Stomach (tissue), 9 donors: ENCODE results near the gene GPC5. TPM values are rescaled to one million over a fixed set of nuclear protein-coding genes. Genes with fewer than 3 reads are reported as not detected.

Source experiments
- DNase-seq, 2 donors: peaks; one replicate each; pipeline versions ENCODE4 v3.0.0 to v3.0.0-alpha.2; 2013 to 2019
- H3K27ac ChIP-seq, 5 donors: fragments of 200-600 bp in 4 of 5; sonication (generic) in 4 of 5; one replicate each; pipeline ENCODE4 v1.5.1; 2013 to 2019; ENCODE audit warnings: mild to moderate bottlenecking in 1 of 5, moderate library complexity in 1 of 5
- H3K27me3 ChIP-seq, 3 donors: fragments of 200-600 bp; sonication (generic); one replicate each; pipeline ENCODE4 v1.5.1; 2017 to 2019; ENCODE audit warnings: mixed run types in 1 of 3
- H3K36me3 ChIP-seq, 4 donors: fragments of 200-600 bp; sonication (generic); 1 replicate in 3 of 4; 2 replicates in 1 of 4; pipeline ENCODE4 v1.5.1; 2016 to 2019
- H3K4me1 ChIP-seq, 4 donors: fragments of 200-600 bp; sonication (generic); one replicate each; pipeline ENCODE4 v1.5.1; 2016 to 2019
- H3K4me3 ChIP-seq, 4 donors: fragments of 200-600 bp; sonication (generic) in 3 of 4; one replicate each; pipeline ENCODE4 v1.5.1; 2016 to 2019; ENCODE audit warnings: mild to moderate bottlenecking in 1 of 4
- H3K9me3 ChIP-seq, 4 donors: fragments of 200-600 bp; sonication (generic); one replicate each; pipeline ENCODE4 v1.5.1; 2016 to 2019
- EP300 ChIP-seq: sonication (generic); formaldehyde crosslinking; IDR thresholded peaks from one replicate; pipeline ENCODE4 v1.6.1; 2017; ENCODE audit warnings: antibody characterized with exemption
- POLR2A ChIP-seq, 4 donors: fragments of 450-650 bp; IDR thresholded peaks; one replicate each; pipeline ENCODE4 v1.6.1; 2016; ENCODE audit warnings: antibody characterized with exemption in 4 of 4, control low read depth in 2 of 4, mild to moderate bottlenecking in 1 of 4, moderate library complexity in 1 of 4
- POLR2AphosphoS5 ChIP-seq, 3 donors: sonication (generic); formaldehyde crosslinking; IDR thresholded peaks; one replicate each; pipeline ENCODE4 v1.6.1; 2016; ENCODE audit warnings: antibody characterized with exemption in 3 of 3
- WGBS, 5 donors: extraction: QIAGEN DNeasy Blood & Tissue Kit in 3 of 5; methylation state at CpG; one replicate each; pipeline versions ENCODE4 v1.1.5 to v1.1.7; 2013 to 2018; 5-methylcytosine and 5-hydroxymethylcytosine counted together
- intact Hi-C: fragments of 100-400 bp; cut with DNase I; formaldehyde crosslinking; loops from one replicate; pipeline ENCODE4 v1.15.1; 2023; ENCODE audit warnings: low total_unique reads
- polyA plus RNA-seq, 3 donors: library from polyadenylated mRNA; stranded (reverse); fragments of 200-250 nt; gene quantifications; one replicate each; pipeline ENCODE4 v1.2.3, GENCODE V29; 2013
- total RNA-seq, 5 donors: library from RNA; depleted of rRNA; stranded (reverse); fragments of >200 nt; gene quantifications; one replicate each; pipeline versions ENCODE4 v1.1.0 to v1.2.3, GENCODE V29; 2014 to 2016
- TF ChIP-seq, protein P1 (sequence below), 7 experiments: fragments of 450-650 bp in 4 of 7; fragments of 200-600 bp in 3 of 7; sonication (generic) in 3 of 7; IDR thresholded peaks; one replicate each; pipeline ENCODE4 v1.5.1; 2016 to 2019; ENCODE audit warnings: antibody characterized with exemption in 7 of 7, control low read depth in 2 of 7, mild to moderate bottlenecking in 1 of 7
- donor health status: healthy with polysubstance abuse.
- donor health status: Bipolar disorder and iron deficiency.
- donor health status: healthy.

Gene GPC5
- total and polyA plus RNA-seq, 8 donors: 0.87 to 2.8 TPM; not detected in 6

DNA sequence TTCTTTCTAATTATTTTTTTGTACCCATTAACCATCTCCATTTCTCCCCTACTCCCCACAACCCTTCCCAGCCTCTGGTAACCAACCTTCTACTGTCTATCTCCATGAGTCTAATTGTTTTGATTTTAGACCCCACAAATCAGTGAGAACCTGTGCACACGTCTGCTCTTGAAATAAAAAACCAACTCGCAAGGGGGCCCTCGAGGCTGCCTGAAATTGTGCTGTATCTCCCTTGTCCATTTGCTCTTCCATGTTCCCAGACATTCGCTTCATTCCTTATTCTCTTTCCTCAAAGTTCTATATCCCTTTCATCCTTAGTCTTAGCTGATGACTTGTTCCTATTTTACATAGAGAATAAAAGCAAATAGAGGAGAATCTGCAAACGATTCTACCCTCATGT lies 95.0 kb downstream of the GPC5 start:
- Histone ChIP-seq H3K36me3 (no peaks in the 10 kb centered on the region), H3K9me3 (no peaks in the 10 kb centered on the region), H3K4me3 (no peak overlapping the region), H3K4me1 (no peaks in the 10 kb centered on the region), H3K27ac (no peak overlapping the region), H3K27me3 (no peaks in the 10 kb centered on the region)
- intact Hi-C loops: no loop called here
- WGBS, 5 donors: 79 to 90% (median 85%) methylated on average over 5 of the region's 5 CpGs
- no peak for DNase-seq
- TF ChIP-seq POLR2A (IDR thresholded peaks at IDR 0.05): no peak
- TF ChIP-seq, protein P1, sequence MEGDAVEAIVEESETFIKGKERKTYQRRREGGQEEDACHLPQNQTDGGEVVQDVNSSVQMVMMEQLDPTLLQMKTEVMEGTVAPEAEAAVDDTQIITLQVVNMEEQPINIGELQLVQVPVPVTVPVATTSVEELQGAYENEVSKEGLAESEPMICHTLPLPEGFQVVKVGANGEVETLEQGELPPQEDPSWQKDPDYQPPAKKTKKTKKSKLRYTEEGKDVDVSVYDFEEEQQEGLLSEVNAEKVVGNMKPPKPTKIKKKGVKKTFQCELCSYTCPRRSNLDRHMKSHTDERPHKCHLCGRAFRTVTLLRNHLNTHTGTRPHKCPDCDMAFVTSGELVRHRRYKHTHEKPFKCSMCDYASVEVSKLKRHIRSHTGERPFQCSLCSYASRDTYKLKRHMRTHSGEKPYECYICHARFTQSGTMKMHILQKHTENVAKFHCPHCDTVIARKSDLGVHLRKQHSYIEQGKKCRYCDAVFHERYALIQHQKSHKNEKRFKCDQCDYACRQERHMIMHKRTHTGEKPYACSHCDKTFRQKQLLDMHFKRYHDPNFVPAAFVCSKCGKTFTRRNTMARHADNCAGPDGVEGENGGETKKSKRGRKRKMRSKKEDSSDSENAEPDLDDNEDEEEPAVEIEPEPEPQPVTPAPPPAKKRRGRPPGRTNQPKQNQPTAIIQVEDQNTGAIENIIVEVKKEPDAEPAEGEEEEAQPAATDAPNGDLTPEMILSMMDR (IDR thresholded peaks at IDR 0.05): no peak

DNA sequence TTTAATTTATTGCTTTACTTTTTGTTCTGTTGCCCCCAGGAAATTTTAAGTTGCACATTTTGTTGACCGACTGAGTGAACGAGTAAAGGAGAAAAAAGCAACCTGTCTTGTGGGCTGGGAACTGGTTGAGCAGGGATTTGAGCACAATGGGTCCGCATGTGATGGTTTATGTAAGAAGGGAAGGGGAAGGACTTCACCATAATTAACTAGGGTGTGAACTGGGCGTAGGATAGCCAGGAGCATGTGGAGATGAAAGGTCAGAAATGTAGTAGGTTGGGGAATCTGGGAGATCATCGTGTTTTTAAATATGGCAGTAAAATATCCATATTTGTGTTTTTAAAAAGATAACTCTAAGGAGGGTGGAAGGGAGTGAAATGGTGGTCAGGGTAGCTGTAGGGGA lies 99.9 kb downstream of the GPC5 start:
- no peak for DNase-seq
- no peaks in the 10 kb centered on the region for H3K4me1 ChIP-seq

GRCh38 chr13:91504216-91504615 lies 105.8 kb downstream of the GPC5 start:
- 84 to 91% (median 88%) methylated on average over 2 of the region's 2 CpGs for WGBS, 5 donors
- TF ChIP-seq POLR2A (IDR thresholded peaks at IDR 0.05): no peak
- TF ChIP-seq, protein P1 (IDR thresholded peaks at IDR 0.05): no peak
- no peak for TF ChIP-seq EP300
- TF ChIP-seq POLR2AphosphoS5 (IDR thresholded peaks at IDR 0.05): no peak
- no peak overlapping the region for H3K4me3 ChIP-seq
- DNase-seq: no peak
- no peaks in the 10 kb centered on the region for H3K36me3 ChIP-seq
- no peaks in the 10 kb centered on the region for H3K27me3 ChIP-seq
- no peaks in the 10 kb centered on the region for H3K9me3 ChIP-seq
- no peak overlapping the region for H3K27ac ChIP-seq
- intact Hi-C loops: no loop called here
- no peaks in the 10 kb centered on the region for H3K4me1 ChIP-seq

More for the DNA sequence above, 99.9 kb downstream of the GPC5 start:
- no peaks in the 10 kb centered on the region for H3K27me3 ChIP-seq
- TF ChIP-seq EP300: no peak
- no peak for TF ChIP-seq POLR2AphosphoS5 (IDR thresholded peaks at IDR 0.05)
- no peak for TF ChIP-seq POLR2A (IDR thresholded peaks at IDR 0.05)
- TF ChIP-seq, protein P1 (IDR thresholded peaks at IDR 0.05): no peak
- no peaks in the 10 kb centered on the region for H3K9me3 ChIP-seq
- H3K36me3 ChIP-seq: no peaks in the 10 kb centered on the region
- WGBS, 5 donors: 63 to 83% (median 78%) methylated on average over 5 of the region's 5 CpGs
- no peak overlapping the region for H3K4me3 ChIP-seq
- intact Hi-C loops: no loop called here
- H3K27ac ChIP-seq: no peak overlapping the region

DNA sequence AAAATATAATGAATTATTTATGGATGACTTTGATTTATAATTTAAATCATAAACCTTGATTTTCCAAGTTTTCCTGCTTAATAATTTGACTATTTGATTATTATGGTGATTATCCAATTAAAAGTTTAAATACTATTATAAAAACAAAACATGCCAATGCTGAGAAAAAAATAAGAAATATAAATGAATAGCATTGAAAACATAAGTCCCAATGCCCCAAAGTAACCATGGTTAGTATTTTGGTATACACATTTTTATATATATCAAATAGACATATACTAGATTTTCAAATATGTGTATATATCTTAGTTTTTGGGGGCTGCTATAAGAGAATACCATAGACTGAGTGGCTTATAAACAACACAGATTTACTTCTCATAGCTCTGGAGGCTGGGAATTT lies 108.3 kb downstream of the GPC5 start:
- H3K27ac ChIP-seq: no peak overlapping the region
- intact Hi-C loops: no loop called here
- no peaks in the 10 kb centered on the region for H3K4me1 ChIP-seq
- H3K9me3 ChIP-seq: no peaks in the 10 kb centered on the region
- no peaks in the 10 kb centered on the region for H3K27me3 ChIP-seq
- H3K4me3 ChIP-seq: no peak overlapping the region
- TF ChIP-seq POLR2A (IDR thresholded peaks at IDR 0.05) (no peak), POLR2AphosphoS5 (IDR thresholded peaks at IDR 0.05) (no peak), EP300 (no peak)
- TF ChIP-seq, protein P1 (IDR thresholded peaks at IDR 0.05): no peak
- no peak for DNase-seq
- no peaks in the 10 kb centered on the region for H3K36me3 ChIP-seq
